GM23248 (cell line): ENCODE data around the gene FGA. TPM values are rescaled to one million over a fixed set of nuclear protein-coding genes. Genes with fewer than 3 reads are reported as not detected.

ENCODE experiments used
- DNase-seq: peaks from one replicate; pipeline ENCODE4 v3.0.0-alpha.2; 2015
- H2AFZ ChIP-seq: fragments of 200-600 bp; sonication (generic); 2 replicates; pipeline ENCODE4 v1.6.1; 2016; ENCODE audit warnings: antibody characterized with exemption
- H3F3A ChIP-seq: fragments of 200-600 bp; sonication (generic); 2 replicates; pipeline ENCODE4 v1.6.1; 2016; ENCODE audit warnings: mild to moderate bottlenecking, antibody characterized with exemption, mixed run types; ENCODE audit not compliant: insufficient read depth
- H3K27ac ChIP-seq: fragments of 200-600 bp; sonication (generic); 2 replicates; pipeline ENCODE4 v1.5.1; 2016; ENCODE audit warnings: mild to moderate bottlenecking
- H3K27me3 ChIP-seq: fragments of 200-600 bp; sonication (generic); replicated peaks from 2 replicates; pipeline ENCODE4 v1.6.1; 2016; ENCODE audit warnings: mild to moderate bottlenecking; ENCODE audit not compliant: insufficient read depth
- H3K36me3 ChIP-seq: fragments of 200-600 bp; sonication (generic); 2 replicates; pipeline ENCODE4 v1.6.1; 2016; ENCODE audit warnings: low read depth, mild to moderate bottlenecking
- H3K4me1 ChIP-seq: fragments of 200-600 bp; sonication (generic); 2 replicates; pipeline ENCODE4 v1.6.1; 2016; ENCODE audit warnings: mild to moderate bottlenecking; ENCODE audit not compliant: insufficient read depth
- H3K4me2 ChIP-seq: fragments of 200-600 bp; sonication (generic); one replicate; pipeline ENCODE4 v1.6.1; 2016; ENCODE audit warnings: mild to moderate bottlenecking; ENCODE audit not compliant: unreplicated experiment
- H3K4me3 ChIP-seq: fragments of 200-600 bp; sonication (generic); 2 replicates; pipeline ENCODE4 v1.5.1; 2016; ENCODE audit warnings: mild to moderate bottlenecking
- H3K79me2 ChIP-seq: fragments of 200-600 bp; sonication (generic); 2 replicates; pipeline ENCODE4 v1.6.1; 2016; ENCODE audit warnings: mild to moderate bottlenecking; ENCODE audit not compliant: insufficient read depth
- H3K9ac ChIP-seq: fragments of 200-600 bp; sonication (generic); 2 replicates; pipeline ENCODE4 v1.6.1; 2016; ENCODE audit warnings: mild to moderate bottlenecking
- H3K9me2 ChIP-seq: fragments of 200-600 bp; sonication (generic); 2 replicates; pipeline ENCODE4 v1.6.1; 2016; ENCODE audit warnings: mixed run types, mild to moderate bottlenecking, moderate library complexity; ENCODE audit not compliant: insufficient read depth
- H3K9me3 ChIP-seq: fragments of 200-600 bp; sonication (generic); one replicate; pipeline ENCODE4 v1.6.1; 2017; ENCODE audit warnings: low read depth
- H4K20me1 ChIP-seq: fragments of 200-600 bp; sonication (generic); 2 replicates; pipeline ENCODE4 v1.6.0; 2016; ENCODE audit not compliant: insufficient read depth
- EZH2 ChIP-seq: fragments of 200-600 bp; sonication (generic); IDR thresholded peaks from 2 replicates; pipeline ENCODE4 v1.6.1; 2018; ENCODE audit warnings: antibody characterized with exemption, mild to moderate bottlenecking; ENCODE audit not compliant: insufficient read depth, poor library complexity, severe bottlenecking
- EZH2phosphoT487 ChIP-seq: fragments of 200-600 bp; sonication (generic); IDR thresholded peaks from 2 replicates; pipeline ENCODE4 v1.6.1; 2018; ENCODE audit warnings: antibody characterized with exemption, moderate library complexity, mild to moderate bottlenecking, low read depth; ENCODE audit not compliant: insufficient read depth
- WGBS, 2 experiments: methylation state at CpG; one replicate each; pipeline ENCODE4 v1.1.6; 2015 to 2017; ENCODE audit warnings: low lambda C conversion rate in 2 of 2, low coverage in 1 of 2; ENCODE audit errors: missing lambda C conversion rate in 2 of 2; 5-methylcytosine and 5-hydroxymethylcytosine counted together
- in situ Hi-C: fragments of 300-500 bp; cut with MboI; formaldehyde crosslinking; loops from 2 replicates; pipeline ENCODE4 v1.15.0; 2020
- polyA plus RNA-seq: library from polyadenylated mRNA; unstranded; fragments of >200 nt; fragmentation: Nextera tagmentation; extraction: Ambion mirVana; gene quantifications from 2 replicates; pipeline ENCODE4 v1.2.1, GENCODE V29; 2016
- total RNA-seq: library from RNA; depleted of rRNA; stranded (reverse); fragments of >200 nt; shearing (Covaris generic); gene quantifications from 2 replicates; pipeline ENCODE4 v1.2.3, GENCODE V29; 2014

Gene FGA
- total and polyA plus RNA-seq, 2 experiments from 2014 or later = not detected

GRCh38 chr4:154585369-154586018 lies 5.0 kb downstream of the FGA start:
- Histone ChIP-seq H3K4me2 (no peak overlapping the region), H3K4me1 (no peaks in the 10 kb centered on the region), H3K27me3 (peaks cover 39% of the 10 kb centered on the region), H3K27ac (no peak overlapping the region), H3K9me3 (no peaks in the 10 kb centered on the region), H3K9me2 (no peaks in the 10 kb centered on the region), H3K79me2 (no peaks in the 10 kb centered on the region), H2AFZ (no peak overlapping the region), H4K20me1 (no peaks in the 10 kb centered on the region), H3K4me3 (no peak overlapping the region), H3K9ac (no peak overlapping the region), H3K36me3 (no peaks in the 10 kb centered on the region), H3F3A (no peaks in the 10 kb centered on the region)
- TF ChIP-seq EZH2phosphoT487 (no peak), EZH2 (no peak)
- DNase-seq = no peak
- in situ Hi-C loops = no loop called here
- 36 to 46% methylated on average over 10 of the region's 10 CpGs for WGBS, 2 experiments

- H4K20me1 ChIP-seq = no peaks in the 10 kb centered on the region
- no peaks in the 10 kb centered on the region for H3F3A ChIP-seq
- H2AFZ ChIP-seq = no peak overlapping the region
- H3K9me2 ChIP-seq = no peaks in the 10 kb centered on the region
- TF ChIP-seq EZH2phosphoT487 (no peak), EZH2 (no peak)
- no peaks in the 10 kb centered on the region for H3K36me3 ChIP-seq
- H3K4me3 ChIP-seq = no peak overlapping the region
- no peak overlapping the region for H3K27ac ChIP-seq
- DNase-seq = no peak
- in situ Hi-C loops = no loop called here
- no peak overlapping the region for H3K4me2 ChIP-seq
- 37 to 40% methylated on average over 5 of the region's 5 CpGs for whole genome bisulfite sequencing, 2 experiments
- H3K79me2 ChIP-seq = no peaks in the 10 kb centered on the region
- no peaks in the 10 kb centered on the region for H3K9me3 ChIP-seq
- H3K4me1 ChIP-seq = no peaks in the 10 kb centered on the region
- H3K9ac ChIP-seq = no peak overlapping the region
- peaks cover 28% of the 10 kb centered on the region for H3K27me3 ChIP-seq
Observed at GRCh38 chr4:154584259-154584658, 6.3 kb downstream of the FGA start.

- Histone ChIP-seq H3K9me3 (no peaks in the 10 kb centered on the region), H3K27ac (no peak overlapping the region), H3K4me1 (no peaks in the 10 kb centered on the region), H3K4me2 (no peak overlapping the region), H2AFZ (no peak overlapping the region), H4K20me1 (no peaks in the 10 kb centered on the region), H3K9ac (no peak overlapping the region), H3K9me2 (no peaks in the 10 kb centered on the region), H3F3A (no peaks in the 10 kb centered on the region), H3K36me3 (no peaks in the 10 kb centered on the region), H3K27me3 (peaks cover 22% of the 10 kb centered on the region), H3K79me2 (no peaks in the 10 kb centered on the region), H3K4me3 (no peak overlapping the region)
- no peak for TF ChIP-seq EZH2phosphoT487
- no peak for TF ChIP-seq EZH2
- in situ Hi-C loops = no loop called here
- no peak for DNase-seq
Observed at GRCh38 chr4:154583677-154584076, 6.9 kb downstream of the FGA start.

- no peak overlapping the region for H3K4me2 ChIP-seq
- DNase-seq = no peak
- no peaks in the 10 kb centered on the region for H3F3A ChIP-seq
- H3K36me3 ChIP-seq = no peaks in the 10 kb centered on the region
- no peaks in the 10 kb centered on the region for H3K9me2 ChIP-seq
- H3K4me1 ChIP-seq = no peaks in the 10 kb centered on the region
- TF ChIP-seq EZH2phosphoT487 (no peak), EZH2 (no peak)
- H3K4me3 ChIP-seq = no peak overlapping the region
- in situ Hi-C loops = no loop called here
- whole genome bisulfite sequencing, 2 experiments = 33 to 34% methylated on average over 3 of the region's 3 CpGs
- H3K9me3 ChIP-seq = no peaks in the 10 kb centered on the region
- H3K27me3 ChIP-seq = peaks cover 18% of the 10 kb centered on the region
- H3K9ac ChIP-seq = no peak overlapping the region
- no peaks in the 10 kb centered on the region for H4K20me1 ChIP-seq
- no peak overlapping the region for H3K27ac ChIP-seq
- H2AFZ ChIP-seq = no peak overlapping the region
- no peaks in the 10 kb centered on the region for H3K79me2 ChIP-seq
Observed at GRCh38 chr4:154583230-154583629, 7.3 kb downstream of the FGA start.

GRCh38 chr4:154582723-154583122 lies 7.8 kb downstream of the FGA start:
- no peak overlapping the region for H3K4me3 ChIP-seq
- H3K27ac ChIP-seq = no peak overlapping the region
- no peak overlapping the region for H3K4me2 ChIP-seq
- 44 to 52% methylated on average over 2 of the region's 2 CpGs for WGBS, 2 experiments
- no peaks in the 10 kb centered on the region for H3K4me1 ChIP-seq
- in situ Hi-C loops = no loop called here
- H3K36me3 ChIP-seq = no peaks in the 10 kb centered on the region
- no peak overlapping the region for H3K9ac ChIP-seq
- TF ChIP-seq EZH2phosphoT487 = no peak
- TF ChIP-seq EZH2 = no peak
- H4K20me1 ChIP-seq = no peaks in the 10 kb centered on the region
- no peak for DNase-seq
- H3K9me3 ChIP-seq = no peaks in the 10 kb centered on the region
- H3F3A ChIP-seq = no peaks in the 10 kb centered on the region
- H2AFZ ChIP-seq = no peak overlapping the region
- H3K9me2 ChIP-seq = no peaks in the 10 kb centered on the region
- H3K79me2 ChIP-seq = no peaks in the 10 kb centered on the region
- peaks cover 16% of the 10 kb centered on the region for H3K27me3 ChIP-seq
